Immature natural killer cell (primary cell): ENCODE results near the gene ZBTB16. TPM values are rescaled to one million over a fixed set of nuclear protein-coding genes. Genes with fewer than 3 reads are reported as not detected.

Experiments
- DNase-seq, 3 donors: peaks; one replicate each; pipeline ENCODE4 v3.0.0; 2022; ENCODE audit warnings: mixed read lengths in 1 of 3
- H3K27ac Mint-ChIP-seq, 6 donors: one replicate each; pipeline ENCODE4 v1.8.0; 2020; ENCODE audit warnings: mixed read lengths in 6 of 6, mild to moderate bottlenecking in 5 of 6, inconsistent platforms in 4 of 6, moderate library complexity in 3 of 6
- H3K27me3 Mint-ChIP-seq, 3 donors: one replicate each; pipeline ENCODE4 v1.8.0; 2020 to 2021; ENCODE audit warnings: low read depth in 3 of 3, mild to moderate bottlenecking in 3 of 3, mixed read lengths in 3 of 3, moderate library complexity in 3 of 3, inconsistent platforms in 1 of 3
- H3K36me3 Mint-ChIP-seq, 3 donors: one replicate each; pipeline ENCODE4 v1.8.0; 2020; ENCODE audit warnings: mixed read lengths in 3 of 3, inconsistent platforms in 2 of 3, mild to moderate bottlenecking in 2 of 3
- H3K4me1 Mint-ChIP-seq, 2 donors: one replicate each; pipeline ENCODE4 v1.8.0; 2020; ENCODE audit warnings: inconsistent platforms in 2 of 2, mild to moderate bottlenecking in 2 of 2, mixed read lengths in 2 of 2, moderate library complexity in 1 of 2
- H3K4me3 Mint-ChIP-seq, 5 donors: one replicate each; pipeline ENCODE4 v1.8.0; 2020; ENCODE audit warnings: mild to moderate bottlenecking in 5 of 5, mixed read lengths in 5 of 5, inconsistent platforms in 3 of 5, moderate library complexity in 3 of 5
- H3K9me3 Mint-ChIP-seq, 6 donors: one replicate each; pipeline ENCODE4 v1.8.0; 2020; ENCODE audit warnings: mild to moderate bottlenecking in 6 of 6, mixed read lengths in 6 of 6, inconsistent platforms in 4 of 6, moderate library complexity in 3 of 6
- polyA plus RNA-seq, 3 donors: library from polyadenylated mRNA; unstranded; fragments of 300-500 nt; fragmentation: Illumina TruSeq; gene quantifications; one replicate each; pipeline ENCODE4 v1.2.3, GENCODE V29; 2021

Gene ZBTB16
- polyA plus RNA-seq, 3 donors from 2014 or later = 90.4 to 197 (median 92.5) TPM

DNA sequence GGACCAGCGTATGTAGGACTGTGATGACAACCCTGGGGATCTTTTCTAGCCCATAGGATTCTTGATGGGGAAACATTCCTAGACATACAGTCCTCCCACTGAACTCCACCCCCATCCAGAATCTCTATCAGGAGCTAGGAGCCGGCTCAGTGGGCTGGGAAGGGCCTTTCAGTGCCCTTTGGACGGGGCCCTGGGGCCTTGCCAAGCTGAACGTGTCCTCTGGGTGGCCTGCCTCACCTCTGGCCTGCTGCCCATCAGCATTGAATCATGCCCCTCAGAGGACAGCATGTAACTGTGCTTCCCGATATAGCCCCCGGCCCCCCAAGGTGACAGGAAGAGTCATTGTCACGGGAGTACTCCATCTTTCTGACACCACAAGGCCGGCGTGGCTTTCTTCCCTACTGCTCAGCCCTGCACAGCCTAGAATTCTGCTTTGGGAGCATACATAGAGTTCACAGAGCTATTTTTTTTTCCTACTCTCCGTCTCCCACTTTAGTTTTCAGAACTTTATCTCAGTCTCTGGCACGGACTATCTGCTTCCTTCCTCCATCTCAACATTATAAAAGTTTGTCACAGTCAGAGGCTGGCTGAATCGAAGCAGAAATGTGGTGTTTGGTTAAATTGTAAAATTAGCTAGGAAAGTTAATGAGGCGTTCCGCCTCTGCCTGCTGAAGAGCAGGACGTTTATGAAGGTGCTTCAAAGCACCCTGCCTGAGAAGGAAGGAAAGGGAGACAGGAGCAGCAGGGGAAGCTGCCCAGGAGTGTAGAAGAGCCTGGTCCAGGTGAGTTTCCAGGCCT is 111.9 kb downstream of the ZBTB16 start:
- H3K9me3 Mint-ChIP-seq = no peaks in the 10 kb centered on the region
- H3K4me1 Mint-ChIP-seq = peaks cover 98 to 100% of the 10 kb centered on the region in 2 donors
- H3K27ac Mint-ChIP-seq = peak overlapping the region; percentile 84 to 95 (median 90)
- H3K4me3 Mint-ChIP-seq = peak overlapping the region; percentile 31 to 77 (median 59)
- H3K27me3 Mint-ChIP-seq = peaks cover 11 to 28% (median 26%) of the 10 kb centered on the region in 3 donors
- DNase-seq = no peak
- peaks cover 0 to 5% (median 0%) of the 10 kb centered on the region in 3 donors for H3K36me3 Mint-ChIP-seq

DNA sequence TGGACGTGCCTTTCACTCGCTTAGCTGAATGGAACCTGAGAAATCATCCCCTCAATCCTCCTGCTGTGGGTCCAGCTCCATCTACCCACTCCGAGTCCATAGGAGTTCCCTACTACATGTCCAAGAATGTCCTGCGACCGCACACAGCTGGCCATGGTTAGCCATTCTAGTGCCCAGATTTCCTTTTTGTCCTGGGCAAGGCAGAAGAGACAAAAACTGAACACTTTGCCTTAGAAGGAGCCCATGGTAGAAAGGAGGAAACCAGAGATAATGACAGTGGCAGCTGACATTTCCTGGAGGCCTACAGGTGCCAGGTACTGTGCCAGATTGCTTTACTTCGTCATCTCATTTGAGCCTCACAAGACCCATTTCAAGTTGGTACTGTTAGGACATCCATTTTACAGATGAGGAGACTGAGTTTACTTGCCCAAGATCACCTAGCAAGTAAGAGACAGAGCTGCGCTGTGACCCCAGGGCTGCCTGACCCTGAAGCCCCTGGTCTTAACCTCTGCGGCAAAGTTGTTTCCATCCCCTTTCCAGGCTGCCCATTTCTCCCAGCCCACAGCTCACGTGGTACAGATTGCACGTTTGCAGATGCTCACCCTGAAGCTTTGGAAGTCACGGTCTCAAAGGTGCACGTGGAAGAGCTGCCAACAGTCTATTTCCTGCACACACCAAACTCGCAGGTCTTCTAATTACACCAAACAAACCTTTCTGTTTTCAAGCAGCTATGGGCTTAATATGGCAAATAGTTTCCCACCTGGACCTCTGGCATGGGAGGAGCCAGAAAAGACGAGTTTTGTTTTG is 112.7 kb downstream of the ZBTB16 start:
- H3K4me3 Mint-ChIP-seq = peak overlapping the region; percentile 59 to 77 (median 74)
- H3K36me3 Mint-ChIP-seq = peaks cover 0 to 5% (median 0%) of the 10 kb centered on the region in 3 donors
- peaks cover 92 to 100% of the 10 kb centered on the region in 2 donors for H3K4me1 Mint-ChIP-seq
- peaks cover 7 to 21% (median 19%) of the 10 kb centered on the region in 3 donors for H3K27me3 Mint-ChIP-seq
- DNase-seq = peak in 1 of 3 donors; percentile 32
- peak overlapping the region; percentile 84 to 96 (median 92) for H3K27ac Mint-ChIP-seq
- H3K9me3 Mint-ChIP-seq = no peaks in the 10 kb centered on the region

DNA sequence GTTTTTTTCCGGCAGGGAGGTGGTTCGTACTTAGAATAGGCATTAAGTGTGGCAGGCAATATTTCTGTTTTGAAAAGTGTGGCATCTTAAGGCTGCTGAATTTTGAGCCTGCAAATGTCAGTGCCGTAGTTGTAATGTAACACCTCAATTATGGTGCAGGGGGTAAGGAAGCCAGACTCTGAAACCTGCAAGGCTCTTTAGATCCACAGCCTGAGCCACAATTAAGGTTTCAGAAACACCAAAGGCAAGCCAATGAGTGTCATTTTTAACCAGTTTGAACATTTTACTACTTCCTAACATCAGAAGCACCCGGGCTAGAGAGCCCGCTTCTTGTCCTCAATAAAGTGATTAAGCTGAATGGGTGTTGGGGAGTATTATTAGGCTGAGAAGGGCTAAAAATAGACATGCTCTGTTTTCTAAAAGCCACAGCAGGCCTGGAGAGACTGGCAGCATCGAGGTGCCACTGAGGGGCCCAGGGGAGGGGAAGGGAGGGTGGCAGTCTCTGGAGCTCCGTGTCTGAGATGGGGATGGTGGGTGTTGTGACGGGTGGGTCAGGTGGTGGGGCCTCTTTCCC is 113.4 kb downstream of the ZBTB16 start:
- peak overlapping the region; percentile 59 to 77 (median 74) for H3K4me3 Mint-ChIP-seq
- no peaks in the 10 kb centered on the region for H3K9me3 Mint-ChIP-seq
- DNase-seq = peak; percentile 53 to 61 (median 54)

DNA sequence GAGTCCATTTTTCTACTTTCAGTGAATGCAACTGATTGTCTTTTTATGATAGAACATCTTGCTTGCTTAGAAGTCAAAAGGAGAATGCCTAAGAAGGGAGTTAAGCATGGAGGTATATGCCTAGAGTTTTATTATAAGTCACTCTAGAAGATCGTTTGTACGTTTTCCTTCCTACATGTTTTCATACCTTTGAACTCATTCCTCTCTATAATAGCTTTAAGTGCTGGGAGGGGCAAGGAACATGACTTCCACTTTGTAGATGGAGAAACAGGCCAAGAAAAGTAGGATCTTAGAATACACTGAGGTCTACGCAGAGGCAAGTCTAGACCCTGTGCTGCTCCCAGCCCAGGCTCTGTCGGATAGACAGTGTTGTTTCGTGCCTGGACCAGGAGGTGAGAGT is 114.3 kb downstream of the ZBTB16 start:
- Mint-ChIP-seq H3K9me3 (no peaks in the 10 kb centered on the region), H3K27ac (peak overlapping the region; percentile 84 to 96 (median 92)), H3K4me1 (peaks cover 89 to 100% of the 10 kb centered on the region in 2 donors), H3K4me3 (peak overlapping the region in 4 of 5 donors; percentile 59 to 77 (median 75)), H3K27me3 (peaks cover 0 to 13% (median 13%) of the 10 kb centered on the region in 3 donors), H3K36me3 (peaks cover 0 to 5% (median 0%) of the 10 kb centered on the region in 3 donors)
- no peak for DNase-seq

More for the DNA sequence above, 113.4 kb downstream of the ZBTB16 start:
- Mint-ChIP-seq H3K27ac (peak overlapping the region; percentile 84 to 96 (median 92)), H3K4me1 (peaks cover 91 to 100% of the 10 kb centered on the region in 2 donors), H3K36me3 (peaks cover 0 to 5% (median 0%) of the 10 kb centered on the region in 3 donors), H3K27me3 (peaks cover 0 to 14% (median 14%) of the 10 kb centered on the region in 3 donors)

DNA sequence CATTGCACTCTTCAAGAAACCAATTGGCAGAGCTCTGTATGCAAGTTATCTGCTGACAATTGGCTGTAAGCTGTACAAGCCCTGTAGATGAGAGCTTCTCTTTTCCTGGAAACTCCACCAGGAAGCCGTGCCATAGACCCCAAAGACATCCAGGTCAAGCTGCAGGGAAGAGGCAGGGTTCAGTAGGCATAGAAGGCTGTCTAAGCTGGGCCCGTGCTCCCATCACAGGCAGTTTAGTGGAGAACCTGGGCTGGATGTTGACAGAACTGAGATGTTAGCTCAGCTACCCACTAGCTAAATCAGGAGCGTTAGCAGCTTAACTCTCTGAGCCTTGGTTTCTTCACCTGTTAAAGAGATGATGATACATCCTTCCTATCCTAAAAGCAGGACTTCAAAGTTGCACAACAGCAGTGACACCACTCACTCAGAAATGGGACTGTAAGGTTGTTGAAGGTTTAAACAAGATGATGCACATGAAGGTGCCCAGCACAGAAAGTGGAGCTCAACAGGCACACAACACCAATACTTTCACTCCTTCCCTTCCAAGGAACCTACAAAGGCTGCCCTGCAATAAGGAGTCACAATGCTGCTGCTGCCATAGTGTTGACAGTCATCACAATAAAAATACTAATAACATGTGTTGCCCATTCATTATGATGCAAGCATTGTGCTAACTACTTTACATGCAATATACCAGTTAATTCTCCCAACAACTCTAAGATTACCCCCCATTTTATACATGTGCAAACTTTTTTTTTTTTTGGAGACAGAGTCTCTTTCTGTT is 115.4 kb downstream of the ZBTB16 start:
- Mint-ChIP-seq H3K27me3 (peaks cover 0 to 13% (median 13%) of the 10 kb centered on the region in 3 donors), H3K27ac (peak overlapping the region; percentile 78 to 96 (median 90)), H3K36me3 (peaks cover 0 to 5% (median 0%) of the 10 kb centered on the region in 3 donors), H3K4me3 (peak overlapping the region in 3 of 5 donors; percentile 21 to 77 (median 25)), H3K4me1 (peaks cover 89 to 100% of the 10 kb centered on the region in 2 donors), H3K9me3 (no peaks in the 10 kb centered on the region)
- no peak for DNase-seq

DNA sequence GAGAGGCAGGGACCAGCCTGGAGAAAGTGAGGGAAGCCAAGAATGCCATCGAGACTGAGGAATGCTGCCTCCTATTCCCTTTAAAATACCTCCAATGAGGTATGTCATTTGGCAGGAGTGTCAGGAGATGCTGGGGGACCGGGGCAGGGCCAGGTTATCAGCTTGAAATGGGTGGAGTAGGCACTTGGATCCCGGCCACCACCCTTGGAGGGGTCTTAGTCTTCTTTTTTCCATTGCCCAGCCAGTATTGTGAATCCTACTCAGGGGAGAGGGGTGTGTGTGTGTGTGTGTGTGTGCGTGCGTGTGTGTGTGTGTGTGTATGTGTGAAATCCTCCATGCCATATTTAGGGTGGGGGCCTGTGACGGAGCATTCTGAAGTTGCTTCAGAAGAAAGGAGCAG is 116.2 kb downstream of the ZBTB16 start:
- DNase-seq = no peak
- Mint-ChIP-seq H3K27ac (peak overlapping the region in 5 of 6 donors; percentile 18 to 70 (median 53)), H3K27me3 (peaks cover 0 to 18% (median 13%) of the 10 kb centered on the region in 3 donors), H3K4me1 (peaks cover 90 to 100% of the 10 kb centered on the region in 2 donors), H3K9me3 (no peaks in the 10 kb centered on the region), H3K36me3 (peaks cover 0 to 5% (median 3%) of the 10 kb centered on the region in 3 donors), H3K4me3 (no peak overlapping the region)

DNA sequence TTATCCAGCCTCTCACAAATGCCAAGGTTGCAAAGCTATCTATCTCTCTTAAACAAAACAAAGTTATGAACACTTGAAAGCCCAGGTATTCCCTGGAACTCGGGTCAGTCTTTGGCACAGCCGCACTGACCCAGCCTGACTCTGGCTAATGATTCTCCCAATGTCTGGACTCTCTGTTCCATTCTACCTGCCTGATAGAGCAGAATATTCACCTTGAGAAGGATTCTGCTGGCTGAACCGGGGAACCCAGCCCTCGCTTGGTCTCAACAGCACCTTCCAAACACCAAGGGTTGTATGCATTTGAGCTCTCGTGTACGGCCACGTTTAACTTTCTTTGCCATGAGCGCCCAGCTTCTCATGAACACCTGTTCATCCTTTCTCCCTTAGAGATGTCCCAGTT is 116.8 kb downstream of the ZBTB16 start:
- no peaks in the 10 kb centered on the region for H3K9me3 Mint-ChIP-seq
- H3K36me3 Mint-ChIP-seq = peaks cover 0 to 5% (median 3%) of the 10 kb centered on the region in 3 donors
- no peak overlapping the region for H3K4me3 Mint-ChIP-seq
- H3K27ac Mint-ChIP-seq = peak overlapping the region; percentile 10 to 70 (median 32)
- peaks cover 90 to 100% of the 10 kb centered on the region in 2 donors for H3K4me1 Mint-ChIP-seq
- peaks cover 0 to 20% (median 15%) of the 10 kb centered on the region in 3 donors for H3K27me3 Mint-ChIP-seq
- DNase-seq = no peak

DNA sequence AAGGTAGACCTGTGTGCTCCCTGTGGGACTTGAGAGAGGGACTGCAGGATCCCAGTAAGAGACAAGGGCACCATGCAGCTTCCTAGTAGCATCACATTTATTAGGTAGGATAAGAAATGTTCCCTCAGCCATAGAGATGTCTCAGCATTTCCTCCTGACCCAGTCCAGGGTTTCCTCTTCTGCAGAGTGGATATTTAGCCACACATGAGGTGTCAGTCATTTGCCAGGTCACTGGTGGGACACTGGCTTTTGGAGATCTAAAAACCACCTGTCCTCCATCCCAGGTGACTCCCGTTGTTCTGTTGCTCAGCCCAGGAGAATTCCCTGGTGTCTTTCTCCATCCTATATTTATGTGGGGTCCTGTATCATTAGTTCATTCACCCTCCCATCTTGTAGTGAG is 119.1 kb downstream of the ZBTB16 start:
- H3K36me3 Mint-ChIP-seq = peaks cover 0 to 5% (median 3%) of the 10 kb centered on the region in 3 donors
- DNase-seq = no peak
- H3K27ac Mint-ChIP-seq = peak overlapping the region in 5 of 6 donors; percentile 65 to 97 (median 79)
- H3K27me3 Mint-ChIP-seq = peaks cover 0 to 20% (median 5%) of the 10 kb centered on the region in 3 donors
- H3K9me3 Mint-ChIP-seq = no peaks in the 10 kb centered on the region
- H3K4me3 Mint-ChIP-seq = peak overlapping the region in 2 of 5 donors; percentile 11 to 51
- peaks cover 90 to 100% of the 10 kb centered on the region in 2 donors for H3K4me1 Mint-ChIP-seq

DNA sequence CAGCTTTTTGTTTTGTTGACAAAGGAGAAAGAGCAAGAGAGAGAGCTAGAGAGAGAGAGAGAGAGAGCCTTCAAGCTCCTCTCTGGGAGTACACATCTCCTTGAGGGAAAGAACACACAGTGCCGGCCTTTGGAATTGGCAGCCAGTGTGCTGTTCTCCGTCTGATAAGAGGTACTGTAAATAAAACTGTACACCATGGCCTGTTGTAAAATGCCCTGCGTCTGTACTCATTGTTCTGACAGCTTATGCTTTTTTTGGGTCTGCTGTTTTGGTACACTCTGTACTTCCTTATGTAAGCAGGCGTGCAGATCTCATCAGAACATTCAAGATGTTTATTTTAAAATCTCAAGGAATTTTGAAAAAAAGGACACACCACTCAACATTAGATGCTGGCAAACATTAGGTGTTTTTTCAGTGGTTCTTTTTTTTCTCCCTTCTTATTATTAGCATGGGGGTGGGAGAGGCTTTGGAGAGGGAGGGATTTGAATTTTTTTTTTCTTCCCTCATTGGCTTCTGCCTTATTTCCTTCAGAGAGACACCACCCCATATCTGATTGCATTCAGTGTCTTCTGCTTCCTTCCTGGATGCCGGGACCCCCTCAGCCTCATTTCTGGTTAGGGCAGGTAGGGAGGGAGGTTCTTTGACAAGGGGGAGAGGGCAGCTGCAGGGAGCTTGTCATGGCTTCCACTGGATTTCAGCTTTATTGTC is 119.9 kb downstream of the ZBTB16 start:
- no peaks in the 10 kb centered on the region for H3K9me3 Mint-ChIP-seq
- peaks cover 89 to 100% of the 10 kb centered on the region in 2 donors for H3K4me1 Mint-ChIP-seq
- H3K27me3 Mint-ChIP-seq = peaks cover 0 to 20% (median 4%) of the 10 kb centered on the region in 3 donors
- H3K4me3 Mint-ChIP-seq = peak overlapping the region in 3 of 5 donors; percentile 4 to 51 (median 12)
- peaks cover 0 to 5% (median 3%) of the 10 kb centered on the region in 3 donors for H3K36me3 Mint-ChIP-seq
- H3K27ac Mint-ChIP-seq = peak overlapping the region; percentile 29 to 97 (median 66)
- no peak for DNase-seq

DNA sequence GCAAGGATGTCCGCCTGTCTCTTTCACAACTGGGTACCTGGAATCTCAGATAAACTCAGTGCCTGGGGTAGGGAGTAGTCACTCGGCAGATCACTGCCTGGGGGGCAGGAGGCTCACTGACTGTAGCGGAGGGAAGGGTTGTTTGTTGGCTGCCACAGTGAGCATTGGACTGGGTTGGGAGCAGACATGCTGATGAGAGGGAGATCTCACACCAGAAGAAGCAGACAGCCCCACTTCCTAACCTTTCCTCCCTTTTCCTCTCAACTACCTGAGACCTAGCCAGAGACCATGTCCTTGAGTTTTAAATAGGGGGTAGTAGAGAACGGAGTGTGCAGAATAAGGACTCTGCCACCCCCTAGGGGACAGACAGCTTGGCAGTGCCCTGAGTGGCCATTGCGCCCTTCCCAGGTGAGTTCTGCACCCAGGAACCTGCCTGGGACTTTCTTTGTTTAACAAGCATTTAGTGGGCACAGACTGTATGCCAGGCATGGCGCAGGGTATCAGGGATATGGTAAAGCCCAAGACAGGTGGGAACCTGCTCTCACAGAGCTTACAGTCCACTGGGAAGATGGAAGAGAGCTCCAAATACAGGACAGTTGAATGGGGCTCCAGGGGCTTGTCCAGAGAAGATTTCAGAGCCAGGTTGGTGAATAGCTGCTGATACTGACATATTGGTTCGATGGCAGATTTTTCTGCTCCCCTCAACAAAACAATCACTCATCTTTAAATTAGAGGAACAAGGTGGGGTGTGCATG is 121.0 kb downstream of the ZBTB16 start:
- peak overlapping the region in 3 of 5 donors; percentile 19 to 45 (median 24) for H3K4me3 Mint-ChIP-seq

DNA sequence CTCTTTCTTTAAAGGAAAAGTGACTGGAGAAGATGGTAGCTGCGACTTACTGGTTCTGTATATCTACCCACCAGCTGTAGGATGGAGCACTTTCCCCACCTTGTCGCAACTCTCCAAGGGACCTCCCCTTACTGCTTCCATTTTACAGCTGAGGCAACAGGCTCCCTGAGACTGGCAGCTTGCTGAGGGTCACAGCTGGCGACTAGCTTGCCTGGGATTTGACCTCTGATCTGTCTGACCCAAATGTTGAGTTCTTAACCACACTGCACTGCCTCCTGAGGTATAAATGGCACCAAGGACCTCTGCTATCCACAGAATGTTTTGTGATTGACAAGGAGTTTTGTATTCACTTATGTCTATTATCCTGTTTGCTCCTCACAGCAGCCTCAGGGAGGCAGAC is 121.7 kb downstream of the ZBTB16 start:
- H3K27ac Mint-ChIP-seq = peak overlapping the region; percentile 89 to 99 (median 96)
- H3K4me1 Mint-ChIP-seq = peaks cover 89 to 100% of the 10 kb centered on the region in 2 donors
- H3K27me3 Mint-ChIP-seq = peaks cover 3 to 22% (median 8%) of the 10 kb centered on the region in 3 donors
- H3K36me3 Mint-ChIP-seq = peaks cover 0 to 3% (median 0%) of the 10 kb centered on the region in 3 donors
- no peak overlapping the region for H3K4me3 Mint-ChIP-seq
- no peaks in the 10 kb centered on the region for H3K9me3 Mint-ChIP-seq
- DNase-seq = no peak

More for the DNA sequence above, 121.0 kb downstream of the ZBTB16 start:
- H3K27ac Mint-ChIP-seq = peak overlapping the region; percentile 55 to 99 (median 90)
- peaks cover 0 to 3% (median 0%) of the 10 kb centered on the region in 3 donors for H3K36me3 Mint-ChIP-seq
- DNase-seq = no peak
- peaks cover 3 to 21% (median 4%) of the 10 kb centered on the region in 3 donors for H3K27me3 Mint-ChIP-seq
- no peaks in the 10 kb centered on the region for H3K9me3 Mint-ChIP-seq
- peaks cover 89 to 100% of the 10 kb centered on the region in 2 donors for H3K4me1 Mint-ChIP-seq
